ENCODE measurements around the gene MCF2L2.

- TF ChIP-seq EZH2 (IDR thresholded peaks at IDR 0.05): no peak
- no peak for TF ChIP-seq POLR2AphosphoS5 (IDR thresholded peaks at IDR 0.05; ENCODE audit: borderline replicate concordance, low read depth, low read length)
Observed at GRCh38 chr3:183360971-183361624, 67.3 kb downstream of the MCF2L2 start.

Data from SK-N-MC (cell line).